ENCODE measurements around the gene TMEM72. TPM values are rescaled to one million over a fixed set of nuclear protein-coding genes. Genes with fewer than 3 reads are reported as not detected.
A peak's percentile ranks its signal among the peaks of the same experiment; 100 is the strongest.

The TMEM72 gene
- total RNA-seq, 1 experiment from 2014 or later, result not detected

- POLR2A ChIA-PET (ENCODE audit: unreplicated experiment), result interaction anchor here (0.6 to 1.5 kb wide), 3 partner anchors 13 to 340 kb away, joined by 5 to 8 read pairs (median 7); partner anchors contain the start of gene ZNF22
- BruUV-seq (replicated peaks), result TSS peak; percentile 60
- peak overlapping the region; percentile 16; the same call in 1 of the 2 replicates for H3K4me3 ChIP-seq (ENCODE audit: low read length)
- DNase-seq, result peak; percentile 92
- intact Hi-C loops (cut with micrococcal nuclease), result loop anchor here (1.0 kb wide), 1 partner anchor 19 kb away; the partner anchor contains the start of gene ZNF22
- H3K4me2 ChIP-seq (ENCODE audit: low read length), result peak overlapping the region; percentile 77
- H3K9ac ChIP-seq (ENCODE audit: low read length), result peak overlapping the region; percentile 83
- no peaks in the 10 kb centered on the region for H3K9me3 ChIP-seq (ENCODE audit: low read length)
- 0 out of 2 replicates have a peak, but pooled peaks cover 19% of the 10 kb centered on the region for H3K79me2 ChIP-seq (ENCODE audit: low read length)
- no peaks in the 10 kb centered on the region for H3K9me2 ChIP-seq (replicated peaks; ENCODE audit: low read length)
- H3K36me3 ChIP-seq (ENCODE audit: low read depth, low read length), result no peaks in the 10 kb centered on the region
- peak overlapping the region; percentile 98 for H3K27ac ChIP-seq (ENCODE audit: low read length)
- TF ChIP-seq EZH2 (IDR thresholded peaks at IDR 0.05; ENCODE audit: low read length, unreplicated experiment) (no peak), CTCF (conservative IDR thresholded peaks at IDR 0.05; ENCODE audit: low read depth, low read length) (peak; percentile 27; the same call in 1 of the 2 replicates), EZH2phosphoT487 (IDR thresholded peaks at IDR 0.05; ENCODE audit: borderline replicate concordance, low read length) (no peak)
- H4K20me1 ChIP-seq (ENCODE audit: low read length), result no peaks in the 10 kb centered on the region
- peaks cover 5% of the 10 kb centered on the region for H3F3A ChIP-seq (ENCODE audit: low read length, unreplicated experiment)
- no peaks in the 10 kb centered on the region for H3K27me3 ChIP-seq (ENCODE audit: low read length)
- H2AFZ ChIP-seq (ENCODE audit: low read length), result peak overlapping the region; percentile 60
- H3K4me1 ChIP-seq (ENCODE audit: insufficient read depth, low read length), result peaks cover 57% of the 10 kb centered on the region
- ATAC-seq, result peak; percentile 77
- CTCF ChIA-PET, result interaction anchor here (1.4 kb wide), 1 partner anchor 20 kb away, joined by 8 read pairs; no protein-coding TSS in a partner anchor
Observed at GRCh38 chr10:44981172-44982113, 70.3 kb downstream of the TMEM72 start.

- DNase-seq (peak; percentile 93), ATAC-seq (peak; percentile 67)
- Histone ChIP-seq H3K9ac (ENCODE audit: low read length) (peak overlapping the region; percentile 83), H3K27me3 (ENCODE audit: low read length) (no peaks in the 10 kb centered on the region), H2AFZ (ENCODE audit: low read length) (peak overlapping the region; percentile 60), H3K27ac (ENCODE audit: low read length) (peak overlapping the region; percentile 98), H3K79me2 (ENCODE audit: low read length) (0 out of 2 replicates have a peak, but pooled peaks cover 13% of the 10 kb centered on the region), H3K4me2 (ENCODE audit: low read length) (peak overlapping the region; percentile 77), H3K9me3 (ENCODE audit: low read length) (no peaks in the 10 kb centered on the region), H4K20me1 (ENCODE audit: low read length) (no peaks in the 10 kb centered on the region), H3K9me2 (replicated peaks; ENCODE audit: low read length) (no peaks in the 10 kb centered on the region), H3K4me3 (ENCODE audit: low read length) (peak overlapping the region; percentile 16; the same call in 1 of the 2 replicates), H3K36me3 (ENCODE audit: low read depth, low read length) (no peaks in the 10 kb centered on the region), H3K4me1 (ENCODE audit: insufficient read depth, low read length) (peaks cover 56% of the 10 kb centered on the region), H3F3A (ENCODE audit: low read length, unreplicated experiment) (peaks cover 5% of the 10 kb centered on the region)
- intact Hi-C loops (cut with micrococcal nuclease), result loop anchor here (1.0 kb wide), 1 partner anchor 18 kb away; the partner anchor contains the start of gene ZNF22
- TF ChIP-seq EZH2 (IDR thresholded peaks at IDR 0.05; ENCODE audit: low read length, unreplicated experiment), result no peak
- no peak for TF ChIP-seq EZH2phosphoT487 (IDR thresholded peaks at IDR 0.05; ENCODE audit: borderline replicate concordance, low read length)
- TF ChIP-seq CTCF (conservative IDR thresholded peaks at IDR 0.05; ENCODE audit: low read depth, low read length), result no peak
- CTCF ChIA-PET, result interaction anchor here (0.6 to 1.4 kb wide), 2 partner anchors 19 to 49 kb away, joined by 4 to 8 read pairs; no protein-coding TSS in a partner anchor
- BruUV-seq (replicated peaks), result no TSS peak
- POLR2A ChIA-PET (ENCODE audit: unreplicated experiment), result no interaction called here
Observed at GRCh38 chr10:44982114-44982460, 71.0 kb downstream of the TMEM72 start.

Measured in PC-3 (cell line).